GM23338 (cell line): Measurements from ENCODE around the gene LIN54. TPM values are rescaled to one million over a fixed set of nuclear protein-coding genes. Genes with fewer than 3 reads are reported as not detected.

Source experiments
- ATAC-seq: fragments of 200-7000 bp; cut with Tn5 transposase; 3 replicates; pipeline ENCODE4 v1.9.1; 2020
- DNase-seq: peaks from one replicate; pipeline ENCODE4 v3.0.0-alpha.2; 2015; ENCODE audit warnings: low spot score
- H2AFZ ChIP-seq: fragments of 200-600 bp; sonication (generic); 2 replicates; pipeline ENCODE4 v1.8.0; 2016; ENCODE audit warnings: antibody characterized with exemption, mild to moderate bottlenecking, moderate library complexity
- H3F3A ChIP-seq: fragments of 200-600 bp; sonication (generic); replicated peaks from 2 replicates; pipeline ENCODE4 v1.8.0; 2017; ENCODE audit warnings: antibody characterized with exemption, mixed run types, low read depth
- H3K27ac ChIP-seq: fragments of 200-600 bp; sonication (generic); 2 replicates; pipeline ENCODE4 v1.6.1; 2016; ENCODE audit warnings: low read depth
- H3K27me3 ChIP-seq: fragments of 200-600 bp; sonication (generic); 2 replicates; pipeline ENCODE4 v1.8.0; 2016; ENCODE audit warnings: mild to moderate bottlenecking, mixed run types, moderate library complexity; ENCODE audit not compliant: insufficient read depth
- H3K36me3 ChIP-seq: fragments of 200-600 bp; sonication (generic); 2 replicates; pipeline ENCODE4 v1.8.0; 2016; ENCODE audit warnings: mild to moderate bottlenecking; ENCODE audit not compliant: insufficient read depth
- H3K4me1 ChIP-seq: fragments of 200-600 bp; sonication (generic); 2 replicates; pipeline ENCODE4 v1.8.0; 2016; ENCODE audit warnings: mild to moderate bottlenecking, moderate library complexity; ENCODE audit not compliant: insufficient read depth
- H3K4me2 ChIP-seq: fragments of 200-600 bp; sonication (generic); 2 replicates; pipeline ENCODE4 v1.7.1; 2017; ENCODE audit warnings: mixed run types
- H3K4me3 ChIP-seq: fragments of 200-600 bp; sonication (generic); 2 replicates; pipeline ENCODE4 v1.6.1; 2016; ENCODE audit warnings: mixed run types
- H3K79me2 ChIP-seq: fragments of 200-600 bp; sonication (generic); replicated peaks from 2 replicates; pipeline ENCODE4 v1.8.0; 2017; ENCODE audit warnings: mild to moderate bottlenecking; ENCODE audit not compliant: insufficient read depth
- H3K9me2 ChIP-seq: fragments of 200-600 bp; sonication (generic); 2 replicates; pipeline ENCODE4 v1.8.0; 2017; ENCODE audit not compliant: insufficient read depth
- H4K20me1 ChIP-seq: fragments of 200-600 bp; sonication (generic); replicated peaks from 2 replicates; pipeline ENCODE4 v1.8.0; 2017; ENCODE audit warnings: mild to moderate bottlenecking; ENCODE audit not compliant: insufficient read depth
- H3K27ac Mint-ChIP-seq: 2 replicates; pipeline ENCODE4 v1.8.0; 2020; ENCODE audit warnings: inconsistent platforms, mild to moderate bottlenecking, moderate library complexity, mixed read lengths
- H3K27me3 Mint-ChIP-seq: 3 replicates; pipeline ENCODE4 v1.8.0; 2022; ENCODE audit warnings: low read depth, mild to moderate bottlenecking, moderate library complexity, mixed read lengths, inconsistent platforms; ENCODE audit not compliant: insufficient read depth, poor library complexity
- H3K36me3 Mint-ChIP-seq: 3 replicates; pipeline ENCODE4 v1.8.0; 2021; ENCODE audit warnings: low read depth, mild to moderate bottlenecking, inconsistent platforms, moderate library complexity, mixed read lengths
- H3K4me1 Mint-ChIP-seq: 3 replicates; pipeline ENCODE4 v1.8.0; 2020; ENCODE audit warnings: mild to moderate bottlenecking, inconsistent platforms, mixed read lengths
- H3K4me3 Mint-ChIP-seq: 3 replicates; pipeline ENCODE4 v1.8.0; 2021; ENCODE audit warnings: moderate library complexity, mild to moderate bottlenecking, inconsistent platforms, mixed read lengths
- H3K9me3 Mint-ChIP-seq: 3 replicates; pipeline ENCODE4 v1.8.0; 2020; ENCODE audit warnings: moderate library complexity, mild to moderate bottlenecking, inconsistent platforms, mixed read lengths
- CREB1 ChIP-seq: fragments of 250-450 bp; sonication (Bioruptor Pico); IDR thresholded peaks from 2 replicates; pipeline ENCODE4 v1.5.0; 2020; ENCODE audit warnings: low read depth, mild to moderate bottlenecking, moderate library complexity
- EZH2 ChIP-seq: fragments of 200-600 bp; sonication (generic); IDR thresholded peaks from one replicate; pipeline ENCODE4 v1.8.0; 2017; ENCODE audit warnings: antibody characterized with exemption, mild to moderate bottlenecking, low read depth; ENCODE audit not compliant: unreplicated experiment
- EZH2phosphoT487 ChIP-seq: fragments of 200-600 bp; sonication (generic); IDR thresholded peaks from one replicate; pipeline ENCODE4 v1.8.1; 2018; ENCODE audit warnings: antibody characterized with exemption; ENCODE audit not compliant: unreplicated experiment
- JUNB ChIP-seq: IDR thresholded peaks from one replicate; pipeline ENCODE4 v1.6.1; 2016; ENCODE audit warnings: antibody characterized with exemption; ENCODE audit not compliant: unreplicated experiment
- NANOG ChIP-seq: IDR thresholded peaks from 2 replicates; pipeline ENCODE4 v1.6.1; 2016; ENCODE audit warnings: antibody characterized with exemption, borderline replicate concordance
- POLR2AphosphoS5 ChIP-seq: IDR thresholded peaks from 2 replicates; pipeline ENCODE4 v1.6.1; 2016; ENCODE audit warnings: antibody characterized with exemption, low read depth
- REST ChIP-seq: IDR thresholded peaks from one replicate; pipeline ENCODE4 v1.6.1; 2018; ENCODE audit warnings: antibody characterized with exemption; ENCODE audit not compliant: unreplicated experiment
- STAT1 ChIP-seq: IDR thresholded peaks from one replicate; pipeline ENCODE4 v1.6.1; 2016; ENCODE audit warnings: antibody characterized with exemption; ENCODE audit not compliant: unreplicated experiment
- ZNF114 ChIP-seq: fragments of 250-450 bp; sonication (Bioruptor Pico); IDR thresholded peaks from 2 replicates; pipeline ENCODE4 v1.5.0; 2020; ENCODE audit warnings: mild to moderate bottlenecking, moderate library complexity
- polyA plus RNA-seq: library from polyadenylated mRNA; unstranded; fragments of >200 nt; fragmentation: Nextera tagmentation; extraction: Ambion mirVana; gene quantifications from 2 replicates; pipeline ENCODE4 v1.2.1, GENCODE V29; 2016
- total RNA-seq: library from RNA; depleted of rRNA; stranded (reverse); fragments of >200 nt; shearing (Covaris generic); gene quantifications from 2 replicates; pipeline ENCODE4 v1.2.3, GENCODE V29; 2014
- TF ChIP-seq, protein P1 (sequence below): IDR thresholded peaks from 2 replicates; pipeline ENCODE4 v1.6.1; 2016; ENCODE audit warnings: antibody characterized with exemption
- TF ChIP-seq, protein P2 (sequence below), 2 experiments: fragments of 200-600 bp in 1 of 2; sonication (generic) in 1 of 2; conservative IDR thresholded peaks; 2 replicates each; pipeline versions ENCODE4 v1.5.1 to v1.6.1; 2016 to 2017; ENCODE audit warnings: antibody characterized with exemption in 2 of 2, low read depth in 2 of 2, mild to moderate bottlenecking in 2 of 2, moderate library complexity in 1 of 2

Gene LIN54
- total and polyA plus RNA-seq, 2 experiments from 2014 or later, result 4.0 to 11.2 TPM

GRCh38 chr4:82951196-82951595 is 59.4 kb downstream of the LIN54 start:
- Histone ChIP-seq H3K4me3 (no peak overlapping the region), H3K4me2 (no peak overlapping the region), H3K79me2 (no peaks in the 10 kb centered on the region), H4K20me1 (no peaks in the 10 kb centered on the region), H2AFZ (no peak overlapping the region), H3K36me3 (no peaks in the 10 kb centered on the region), H3K27ac (no peak overlapping the region), H3K27me3 (no peaks in the 10 kb centered on the region), H3K9me2 (no peaks in the 10 kb centered on the region), H3F3A (no peaks in the 10 kb centered on the region), H3K4me1 (no peaks in the 10 kb centered on the region)
- Mint-ChIP-seq H3K36me3 (no peaks in the 10 kb centered on the region), H3K27me3 (no peaks in the 10 kb centered on the region), H3K9me3 (no peaks in the 10 kb centered on the region), H3K4me3 (no peak overlapping the region), H3K27ac (no peak overlapping the region), H3K4me1 (no peaks in the 10 kb centered on the region)
- DNase-seq (no peak), ATAC-seq (no peak)
- TF ChIP-seq ZNF114 (CRISPR knock-in tag), result no peak
- TF ChIP-seq POLR2AphosphoS5, result no peak
- TF ChIP-seq NANOG, result no peak
- no peak for TF ChIP-seq EZH2
- TF ChIP-seq STAT1, result no peak
- TF ChIP-seq CREB1, result no peak

- H3K79me2 ChIP-seq, result no peaks in the 10 kb centered on the region
- H2AFZ ChIP-seq, result no peak overlapping the region
- Mint-ChIP-seq H3K36me3 (no peaks in the 10 kb centered on the region), H3K27me3 (no peaks in the 10 kb centered on the region), H3K27ac (no peak overlapping the region), H3K9me3 (no peaks in the 10 kb centered on the region), H3K4me1 (no peaks in the 10 kb centered on the region), H3K4me3 (no peak overlapping the region)
- no peaks in the 10 kb centered on the region for H3K9me2 ChIP-seq
- H3K4me1 ChIP-seq, result no peaks in the 10 kb centered on the region
- no peak overlapping the region for H3K4me2 ChIP-seq
- no peaks in the 10 kb centered on the region for H4K20me1 ChIP-seq
- no peaks in the 10 kb centered on the region for H3K27me3 ChIP-seq
- H3K36me3 ChIP-seq, result no peaks in the 10 kb centered on the region
- ATAC-seq, result no peak
- no peak overlapping the region for H3K4me3 ChIP-seq
- no peak overlapping the region for H3K27ac ChIP-seq
- DNase-seq, result no peak
- no peaks in the 10 kb centered on the region for H3F3A ChIP-seq
- TF ChIP-seq REST, result no peak
- TF ChIP-seq JUNB, result no peak
- TF ChIP-seq POLR2AphosphoS5, result no peak
- TF ChIP-seq, protein P1, sequence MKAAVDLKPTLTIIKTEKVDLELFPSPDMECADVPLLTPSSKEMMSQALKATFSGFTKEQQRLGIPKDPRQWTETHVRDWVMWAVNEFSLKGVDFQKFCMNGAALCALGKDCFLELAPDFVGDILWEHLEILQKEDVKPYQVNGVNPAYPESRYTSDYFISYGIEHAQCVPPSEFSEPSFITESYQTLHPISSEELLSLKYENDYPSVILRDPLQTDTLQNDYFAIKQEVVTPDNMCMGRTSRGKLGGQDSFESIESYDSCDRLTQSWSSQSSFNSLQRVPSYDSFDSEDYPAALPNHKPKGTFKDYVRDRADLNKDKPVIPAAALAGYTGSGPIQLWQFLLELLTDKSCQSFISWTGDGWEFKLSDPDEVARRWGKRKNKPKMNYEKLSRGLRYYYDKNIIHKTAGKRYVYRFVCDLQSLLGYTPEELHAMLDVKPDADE, result no peak
- TF ChIP-seq EZH2phosphoT487, result no peak
- TF ChIP-seq CREB1, result no peak
- TF ChIP-seq EZH2, result no peak
- TF ChIP-seq, protein P2, sequence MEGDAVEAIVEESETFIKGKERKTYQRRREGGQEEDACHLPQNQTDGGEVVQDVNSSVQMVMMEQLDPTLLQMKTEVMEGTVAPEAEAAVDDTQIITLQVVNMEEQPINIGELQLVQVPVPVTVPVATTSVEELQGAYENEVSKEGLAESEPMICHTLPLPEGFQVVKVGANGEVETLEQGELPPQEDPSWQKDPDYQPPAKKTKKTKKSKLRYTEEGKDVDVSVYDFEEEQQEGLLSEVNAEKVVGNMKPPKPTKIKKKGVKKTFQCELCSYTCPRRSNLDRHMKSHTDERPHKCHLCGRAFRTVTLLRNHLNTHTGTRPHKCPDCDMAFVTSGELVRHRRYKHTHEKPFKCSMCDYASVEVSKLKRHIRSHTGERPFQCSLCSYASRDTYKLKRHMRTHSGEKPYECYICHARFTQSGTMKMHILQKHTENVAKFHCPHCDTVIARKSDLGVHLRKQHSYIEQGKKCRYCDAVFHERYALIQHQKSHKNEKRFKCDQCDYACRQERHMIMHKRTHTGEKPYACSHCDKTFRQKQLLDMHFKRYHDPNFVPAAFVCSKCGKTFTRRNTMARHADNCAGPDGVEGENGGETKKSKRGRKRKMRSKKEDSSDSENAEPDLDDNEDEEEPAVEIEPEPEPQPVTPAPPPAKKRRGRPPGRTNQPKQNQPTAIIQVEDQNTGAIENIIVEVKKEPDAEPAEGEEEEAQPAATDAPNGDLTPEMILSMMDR (conservative IDR thresholded peaks at IDR 0.05; ENCODE audit: low read depth in 2 of 2), result no peak
- TF ChIP-seq STAT1, result no peak
- no peak for TF ChIP-seq ZNF114 (CRISPR knock-in tag)
These were observed 61.9 kb downstream of the LIN54 start for GRCh38 chr4:82948647-82949204.
